Measurements from ENCODE around the gene NEB.

The NEB gene

GRCh38 chr2:151733771-151734672 is at the start of gene NEB:
Gene NEB, minus strand, starts transcription at chr2:151734476. Its CDS starts 1,320 bp downstream, at chr2:151733156.
- no peak within 1 kb of the TSS for H3K4me3 ChIP-seq (ENCODE audit: low read length)
- TF ChIP-seq ZNF274 (IDR thresholded peaks at IDR 0.05; ENCODE audit: low read depth, low read length): no peak

DNA sequence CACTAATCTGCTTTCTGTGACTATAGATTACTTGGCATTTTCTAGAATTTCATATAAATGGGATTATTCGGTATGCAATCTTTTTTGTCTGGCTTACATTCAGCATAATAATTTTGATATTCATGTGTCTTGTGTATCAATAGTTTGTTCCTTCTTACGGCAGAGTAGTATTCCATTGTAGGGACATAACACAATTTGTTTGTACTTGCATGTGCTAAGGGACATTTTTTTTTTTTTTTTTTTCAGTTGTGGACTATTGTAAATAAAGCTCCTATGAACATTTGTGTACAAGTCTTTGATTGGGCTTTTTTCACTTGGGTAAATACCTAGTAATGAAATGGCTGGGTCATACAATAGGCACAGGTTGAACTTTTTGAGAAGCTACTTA is 48.9 kb upstream of the NEB start:
- H3K4me3 ChIP-seq (ENCODE audit: low read length): no peak overlapping the region
- no peak for TF ChIP-seq ZNF274 (IDR thresholded peaks at IDR 0.05; ENCODE audit: low read depth, low read length)

GRCh38 chr2:151782378-151783132 is 48.3 kb upstream of the NEB start:
- no peak for TF ChIP-seq ZNF274 (IDR thresholded peaks at IDR 0.05; ENCODE audit: low read depth, low read length)
- H3K4me3 ChIP-seq (ENCODE audit: low read length): no peak overlapping the region

DNA sequence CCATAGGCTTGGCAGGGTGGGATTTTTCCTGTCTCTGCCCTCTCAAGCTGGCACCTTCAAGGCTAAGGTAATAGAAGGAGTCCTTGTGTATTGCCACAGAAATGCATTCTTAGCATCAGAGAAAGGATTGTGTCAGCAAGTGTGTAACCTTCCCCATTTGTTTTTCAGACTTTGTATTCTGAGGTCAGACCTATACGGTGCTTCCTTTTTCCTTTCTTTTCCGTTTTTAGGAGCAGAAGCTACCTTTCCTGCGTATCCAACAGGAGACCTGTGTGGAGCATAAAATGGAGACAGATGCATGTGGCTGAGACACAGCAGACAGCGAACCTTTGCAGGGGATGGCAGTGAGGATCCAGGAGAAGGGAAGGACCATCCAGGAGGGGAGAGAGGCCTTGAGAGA is 47.4 kb upstream of the NEB start:
- H3K4me3 ChIP-seq (ENCODE audit: low read length): no peak overlapping the region
- no peak for TF ChIP-seq ZNF274 (IDR thresholded peaks at IDR 0.05; ENCODE audit: low read depth, low read length)

GRCh38 chr2:151780938-151781337 is 46.7 kb upstream of the NEB start:
- H3K4me3 ChIP-seq (ENCODE audit: low read length): no peak overlapping the region
- TF ChIP-seq ZNF274 (IDR thresholded peaks at IDR 0.05; ENCODE audit: low read depth, low read length): no peak

GRCh38 chr2:151777935-151778334 is 43.7 kb upstream of the NEB start:
- no peak overlapping the region for H3K4me3 ChIP-seq (ENCODE audit: low read length)
- TF ChIP-seq ZNF274 (IDR thresholded peaks at IDR 0.05; ENCODE audit: low read depth, low read length): no peak

GRCh38 chr2:151777487-151777886 is 43.2 kb upstream of the NEB start:
- H3K4me3 ChIP-seq (ENCODE audit: low read length): no peak overlapping the region
- TF ChIP-seq ZNF274 (IDR thresholded peaks at IDR 0.05; ENCODE audit: low read depth, low read length): no peak

DNA sequence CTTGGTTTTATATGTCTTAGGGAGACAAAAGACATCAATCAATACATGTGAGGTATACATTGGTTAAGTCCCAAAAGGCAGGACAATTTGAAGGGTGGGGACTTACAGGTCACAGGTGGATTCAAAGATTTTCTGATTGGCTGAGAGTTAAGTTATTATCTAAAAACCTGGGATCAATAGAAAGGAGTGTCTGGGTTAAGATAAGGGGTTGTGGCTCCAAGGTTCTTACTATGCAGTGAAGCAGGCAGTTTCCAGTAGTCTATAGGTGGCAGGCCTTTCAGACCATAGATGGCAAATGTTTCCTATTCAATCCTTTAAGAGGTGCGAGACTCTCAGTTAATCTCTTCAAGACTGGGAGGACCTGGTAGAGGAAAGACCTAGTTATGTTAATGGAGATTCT is 42.1 kb upstream of the NEB start:
- no peak for TF ChIP-seq ZNF274 (IDR thresholded peaks at IDR 0.05; ENCODE audit: low read depth, low read length)
- H3K4me3 ChIP-seq (ENCODE audit: low read length): no peak overlapping the region

DNA sequence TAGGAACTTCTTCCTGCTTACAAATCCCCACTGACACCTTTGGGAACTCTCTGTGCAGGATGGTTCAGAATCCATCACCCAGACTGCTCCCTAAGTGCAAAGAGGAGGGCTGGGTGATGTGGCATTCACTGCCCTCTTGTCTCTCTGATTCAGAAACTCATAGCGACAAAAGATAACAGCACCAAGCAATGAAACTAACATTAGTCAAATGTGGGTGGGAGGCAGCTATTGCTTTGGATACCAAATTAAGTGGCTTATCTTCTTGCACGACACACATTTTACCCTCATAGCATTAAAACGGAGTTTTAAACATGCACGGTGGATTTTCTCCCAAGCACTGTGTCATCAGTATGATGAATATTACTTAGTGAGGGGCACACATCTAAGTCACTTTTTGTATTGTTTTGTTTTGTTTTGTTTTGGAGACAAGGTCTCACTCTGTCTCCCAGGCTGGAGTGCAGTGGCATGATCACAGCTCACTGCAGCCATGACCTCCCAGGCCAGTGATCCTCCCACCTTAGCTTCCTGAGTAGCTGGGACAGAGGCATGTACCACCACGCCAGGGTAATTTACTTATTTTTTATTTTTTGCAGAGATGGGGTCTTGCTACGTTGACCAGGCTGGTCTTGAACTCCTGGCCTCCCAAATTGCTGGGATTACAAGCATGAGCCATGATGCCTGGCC is 40.9 kb upstream of the NEB start:
- TF ChIP-seq ZNF274 (IDR thresholded peaks at IDR 0.05; ENCODE audit: low read depth, low read length): no peak
- H3K4me3 ChIP-seq (ENCODE audit: low read length): no peak overlapping the region; the same call in 1 of the 2 replicates

GRCh38 chr2:151774506-151774905 is 40.2 kb upstream of the NEB start:
- no peak overlapping the region; the same call in 1 of the 2 replicates for H3K4me3 ChIP-seq (ENCODE audit: low read length)
- TF ChIP-seq ZNF274 (IDR thresholded peaks at IDR 0.05; ENCODE audit: low read depth, low read length): no peak

DNA sequence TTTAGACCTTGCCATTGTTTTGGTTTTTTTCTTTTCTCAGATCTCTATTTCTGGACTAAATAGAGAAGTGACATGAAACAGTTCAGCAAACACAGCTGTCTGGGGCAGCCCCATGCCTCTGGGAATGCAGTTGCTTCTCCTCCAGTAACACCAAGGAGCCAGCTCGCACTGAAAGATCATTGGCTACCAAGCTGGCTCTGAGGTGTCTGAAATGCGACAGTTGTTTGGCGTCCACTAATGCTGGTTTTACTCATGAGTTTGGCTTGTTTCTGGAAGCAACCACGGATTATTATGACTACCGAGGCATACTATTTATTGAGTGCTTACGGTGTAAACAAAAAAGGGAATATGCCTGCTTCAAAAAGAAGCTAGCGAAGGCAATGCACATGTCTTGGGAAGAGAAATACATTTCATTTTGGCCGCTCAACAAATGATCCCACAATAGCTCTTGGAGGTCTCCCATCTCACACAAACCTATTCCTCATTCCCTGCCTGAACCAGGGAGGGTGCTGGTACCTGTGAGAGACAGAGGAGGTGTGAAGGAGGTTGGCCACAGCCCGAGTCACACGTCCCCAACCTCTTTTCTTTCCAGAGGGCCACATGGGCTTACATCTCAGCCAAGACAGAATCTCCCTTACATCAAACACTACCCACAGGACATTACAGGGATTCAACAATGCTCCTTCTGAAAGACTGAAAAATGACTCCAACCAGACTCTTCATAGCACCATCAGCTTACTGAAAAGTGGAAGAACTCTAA is 37.5 kb upstream of the NEB start:
- no peak overlapping the region for H3K4me3 ChIP-seq (ENCODE audit: low read length)
- no peak for TF ChIP-seq ZNF274 (IDR thresholded peaks at IDR 0.05; ENCODE audit: low read depth, low read length)

GRCh38 chr2:151770995-151771394 is 36.7 kb upstream of the NEB start:
- TF ChIP-seq ZNF274 (IDR thresholded peaks at IDR 0.05; ENCODE audit: low read depth, low read length): no peak
- H3K4me3 ChIP-seq (ENCODE audit: low read length): no peak overlapping the region

DNA sequence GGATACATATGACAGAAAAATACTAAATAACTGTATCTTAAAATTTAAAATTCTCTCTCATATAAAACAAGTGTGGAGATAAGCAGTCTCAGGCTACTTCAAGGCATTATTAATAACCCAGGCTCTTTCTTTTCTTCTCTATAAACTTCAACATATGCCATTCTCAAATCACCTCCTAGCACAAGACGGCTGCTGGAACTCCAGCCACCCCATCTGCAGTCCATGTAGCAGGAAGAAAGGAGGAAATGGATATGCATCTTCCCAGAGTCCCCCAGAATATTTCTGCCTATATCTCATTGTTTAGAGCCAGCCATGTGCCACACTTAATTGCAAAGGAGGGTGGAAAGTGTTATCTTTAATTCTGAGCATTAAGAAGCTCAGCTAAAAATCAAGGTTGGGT is 35.3 kb upstream of the NEB start:
- no peak overlapping the region for H3K4me3 ChIP-seq (ENCODE audit: low read length)
- TF ChIP-seq ZNF274 (IDR thresholded peaks at IDR 0.05; ENCODE audit: low read depth, low read length): no peak

- TF ChIP-seq ZNF274 (IDR thresholded peaks at IDR 0.05; ENCODE audit: low read depth, low read length): no peak
- no peak overlapping the region for H3K4me3 ChIP-seq (ENCODE audit: low read length)
Measured at GRCh38 chr2:151767536-151767935, 33.3 kb upstream of the NEB start.
